GM06990 (cell line): ENCODE results near the gene KRT32.

ENCODE experiments used
- DNase-seq: peaks from one replicate; pipeline ENCODE4 v3.0.0-alpha.2; 2011; ENCODE audit not compliant: insufficient read length; ENCODE audit errors: extremely low read depth
- H3K27me3 ChIP-seq: replicated peaks from 2 replicates; pipeline ENCODE4 v1.6.0; 2011; ENCODE audit warnings: low read length; ENCODE audit not compliant: control insufficient read depth, insufficient read depth
- H3K36me3 ChIP-seq: 2 replicates; pipeline ENCODE4 v1.5.1; 2011; ENCODE audit warnings: low read length; ENCODE audit not compliant: control insufficient read depth, insufficient read depth
- H3K4me3 ChIP-seq: replicated peaks from 2 replicates; pipeline ENCODE4 v1.5.1; 2011; ENCODE audit warnings: low read depth, mild to moderate bottlenecking, control low read depth, low read length
- TF ChIP-seq, protein P1 (sequence below): IDR thresholded peaks from 2 replicates; pipeline ENCODE4 v1.5.1; 2011; ENCODE audit warnings: low read length, control low read depth, mild to moderate bottlenecking, inconsistent platforms; ENCODE audit not compliant: insufficient read depth, poor library complexity, severe bottlenecking

KRT32 gene

DNA sequence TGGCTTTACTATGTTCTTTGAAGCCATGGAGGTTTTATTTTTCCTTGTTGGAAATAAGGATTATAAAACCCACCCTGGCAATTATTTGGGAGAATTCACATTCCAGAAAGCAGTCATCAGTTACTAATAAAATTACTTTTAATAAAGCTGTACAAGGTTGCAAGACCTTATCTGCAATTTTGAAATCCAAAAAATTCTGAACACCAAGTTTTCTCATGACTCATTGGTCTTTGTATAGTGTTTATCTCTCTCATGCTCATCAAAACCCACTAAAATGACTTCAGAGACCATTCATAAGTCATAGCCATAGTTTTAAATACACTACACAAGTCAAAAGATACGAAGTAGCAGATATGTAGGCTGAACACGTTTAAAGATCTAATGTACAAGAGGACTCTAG, 20.4 kb downstream of the KRT32 start:
- Histone ChIP-seq H3K4me3 (no peak overlapping the region), H3K36me3 (no peaks in the 10 kb centered on the region), H3K27me3 (no peaks in the 10 kb centered on the region; the same call in 1 of the 2 replicates)
- TF ChIP-seq, protein P1, sequence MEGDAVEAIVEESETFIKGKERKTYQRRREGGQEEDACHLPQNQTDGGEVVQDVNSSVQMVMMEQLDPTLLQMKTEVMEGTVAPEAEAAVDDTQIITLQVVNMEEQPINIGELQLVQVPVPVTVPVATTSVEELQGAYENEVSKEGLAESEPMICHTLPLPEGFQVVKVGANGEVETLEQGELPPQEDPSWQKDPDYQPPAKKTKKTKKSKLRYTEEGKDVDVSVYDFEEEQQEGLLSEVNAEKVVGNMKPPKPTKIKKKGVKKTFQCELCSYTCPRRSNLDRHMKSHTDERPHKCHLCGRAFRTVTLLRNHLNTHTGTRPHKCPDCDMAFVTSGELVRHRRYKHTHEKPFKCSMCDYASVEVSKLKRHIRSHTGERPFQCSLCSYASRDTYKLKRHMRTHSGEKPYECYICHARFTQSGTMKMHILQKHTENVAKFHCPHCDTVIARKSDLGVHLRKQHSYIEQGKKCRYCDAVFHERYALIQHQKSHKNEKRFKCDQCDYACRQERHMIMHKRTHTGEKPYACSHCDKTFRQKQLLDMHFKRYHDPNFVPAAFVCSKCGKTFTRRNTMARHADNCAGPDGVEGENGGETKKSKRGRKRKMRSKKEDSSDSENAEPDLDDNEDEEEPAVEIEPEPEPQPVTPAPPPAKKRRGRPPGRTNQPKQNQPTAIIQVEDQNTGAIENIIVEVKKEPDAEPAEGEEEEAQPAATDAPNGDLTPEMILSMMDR: no peak
- DNase-seq: no peak

DNA sequence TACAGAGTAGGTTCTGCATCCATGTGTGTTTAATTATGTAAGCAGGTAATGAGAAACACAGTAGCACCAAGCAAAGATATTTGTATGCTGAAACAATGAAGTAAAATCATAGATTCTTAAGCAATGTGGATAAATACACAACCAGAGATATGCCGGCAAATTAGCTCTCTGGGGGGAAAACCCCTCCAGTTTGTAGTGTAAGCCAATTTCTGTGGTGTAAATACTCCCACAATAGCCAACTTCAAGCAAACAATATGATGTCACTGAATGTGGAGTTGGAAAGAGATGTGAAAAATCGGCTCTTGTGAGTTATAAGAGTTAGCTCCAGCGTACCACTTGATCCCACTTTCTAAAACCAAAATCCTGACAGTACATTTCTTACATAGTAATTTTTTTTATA, 22.5 kb downstream of the KRT32 start:
- DNase-seq: no peak
- H3K36me3 ChIP-seq: no peaks in the 10 kb centered on the region
- TF ChIP-seq, protein P1: no peak
- H3K4me3 ChIP-seq: no peak overlapping the region
- H3K27me3 ChIP-seq: no peaks in the 10 kb centered on the region; the same call in 1 of the 2 replicates

DNA sequence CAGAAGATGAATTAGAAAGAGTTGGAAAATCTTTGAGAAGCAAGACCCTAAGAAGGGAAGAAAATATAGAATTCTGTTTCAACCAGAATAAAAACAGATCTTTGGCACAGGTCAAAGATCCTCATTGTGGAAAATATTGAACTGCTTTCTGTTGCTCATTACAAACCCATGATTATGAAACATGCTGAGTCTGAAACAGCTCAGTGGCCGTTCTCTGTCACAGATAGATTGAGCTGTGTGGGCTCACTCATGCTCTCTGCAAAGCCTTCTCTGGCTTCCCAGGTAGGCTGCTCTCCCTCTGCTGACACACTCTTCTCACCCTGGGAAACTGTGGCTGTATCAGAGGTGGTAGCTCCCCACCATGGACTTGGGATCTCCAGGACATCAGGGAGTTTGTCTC, 23.0 kb downstream of the KRT32 start:
- no peaks in the 10 kb centered on the region; the same call in 1 of the 2 replicates for H3K27me3 ChIP-seq
- DNase-seq: no peak
- no peaks in the 10 kb centered on the region for H3K36me3 ChIP-seq
- no peak overlapping the region for H3K4me3 ChIP-seq
- TF ChIP-seq, protein P1: no peak

DNA sequence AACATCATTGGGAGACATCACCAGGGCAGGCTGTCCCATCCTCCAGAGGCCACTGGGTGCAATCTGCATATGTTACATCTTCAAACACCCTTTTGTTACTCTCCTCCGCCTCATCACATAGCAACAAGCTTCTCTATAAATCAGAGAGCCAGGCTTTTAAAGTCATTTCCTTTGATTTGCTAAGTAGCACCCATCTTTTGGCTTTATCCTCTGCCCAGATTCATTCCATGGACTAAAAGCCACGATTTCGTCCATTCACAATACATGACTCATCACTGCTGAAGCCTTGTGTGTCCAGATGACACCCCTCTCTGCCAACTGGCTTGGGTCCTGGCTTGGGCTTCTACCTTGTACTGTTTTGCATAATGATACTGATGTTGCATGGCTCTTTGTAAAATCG, 24.4 kb downstream of the KRT32 start:
- DNase-seq: no peak
- Histone ChIP-seq H3K36me3 (no peaks in the 10 kb centered on the region), H3K27me3 (no peaks in the 10 kb centered on the region), H3K4me3 (no peak overlapping the region)
- TF ChIP-seq, protein P1: no peak

DNA sequence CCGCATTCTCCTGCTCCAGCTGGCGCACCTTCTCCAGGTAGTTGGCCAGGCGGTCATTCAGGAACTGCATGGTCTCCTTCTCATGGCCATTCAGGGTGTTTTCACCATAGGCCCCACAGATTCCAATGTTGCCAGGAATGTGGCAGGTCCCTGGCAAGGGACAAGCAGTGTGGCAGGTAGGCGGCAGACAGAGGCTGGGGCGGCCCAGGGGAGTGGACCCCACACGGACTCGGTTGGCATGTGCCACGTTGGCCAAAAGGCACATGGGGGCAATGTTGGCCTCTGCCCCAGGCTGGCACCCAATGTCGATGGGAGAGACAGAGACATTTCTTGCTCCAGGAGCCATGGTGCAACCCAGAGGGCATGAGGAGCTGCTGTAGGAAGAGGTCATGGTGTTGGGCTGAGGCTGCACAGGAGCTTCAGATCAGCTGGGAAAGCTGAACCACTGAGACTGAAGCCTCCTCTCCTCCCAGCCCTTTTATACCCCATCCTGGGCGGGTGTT, 26.6 kb downstream of the KRT32 start, which contains the start of gene KRT38:
KRT38 (minus strand) TSS at position 453 of the 503 bp plus-strand sequence; CDS start at position 391, 62 bp downstream.
- DNase-seq: no peak
- Histone ChIP-seq H3K4me3 (no peak within 1 kb of the TSS), H3K27me3 (peaks cover 2% of the 10 kb centered on the region), H3K36me3 (no peaks in the 10 kb centered on the region)
- TF ChIP-seq, protein P1: no peak

DNA sequence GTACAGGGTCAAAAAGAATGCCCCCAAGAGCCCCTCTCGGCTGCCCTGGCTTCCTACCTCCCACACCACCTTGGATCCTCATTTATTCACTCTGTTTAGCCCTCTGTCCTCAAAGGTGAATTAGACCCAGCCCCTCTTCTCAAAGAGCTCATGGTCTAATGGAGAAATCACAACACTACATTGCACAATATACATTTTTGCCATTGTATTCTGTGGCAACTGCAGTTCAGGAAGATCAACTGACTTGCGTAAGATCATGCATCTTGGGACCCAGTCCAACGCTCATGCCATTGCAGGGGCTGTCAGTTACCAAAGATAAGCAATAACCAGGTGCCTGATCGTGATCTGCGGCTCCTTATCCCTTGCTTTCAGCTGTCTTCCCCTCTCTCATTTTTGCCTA, 27.8 kb downstream of the KRT32 start:
- TF ChIP-seq, protein P1: no peak

More for the DNA sequence above, 27.8 kb downstream of the KRT32 start:
- no peaks in the 10 kb centered on the region for H3K36me3 ChIP-seq
- H3K27me3 ChIP-seq: peaks cover 2% of the 10 kb centered on the region
- DNase-seq: no peak
- H3K4me3 ChIP-seq: no peak overlapping the region
